Measurements from ENCODE around the gene HNRNPF. TPM values are rescaled to one million over a fixed set of nuclear protein-coding genes. Genes with fewer than 3 reads are reported as not detected.

HNRNPF gene
- total and polyA plus RNA-seq, 2 donors (not counting 3 experiments of a cell fraction or from before 2014, with no cell fraction given) = 144 to 230 TPM

DNA sequence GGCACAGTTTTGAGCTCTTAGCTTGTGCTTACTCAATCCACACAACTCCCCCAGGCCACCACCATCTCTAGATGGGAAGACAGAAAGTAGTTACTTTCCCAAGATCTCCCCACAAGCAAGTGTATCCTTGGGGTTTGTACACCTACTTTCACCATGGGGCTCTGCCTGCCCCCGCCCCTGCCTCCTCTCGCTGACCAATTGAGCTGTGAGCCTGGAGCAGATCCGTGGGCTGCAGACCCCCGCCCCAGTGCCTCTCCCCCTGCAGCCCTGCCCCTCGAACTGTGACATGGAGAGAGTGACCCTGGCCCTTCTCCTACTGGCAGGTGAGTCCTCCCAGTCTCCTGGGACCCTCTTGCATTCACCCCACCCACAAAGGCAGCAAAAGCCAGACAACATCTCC, 35.5 kb downstream of the HNRNPF start:
- DNase-seq (ENCODE audit: low read depth, low spot score) (no peak), FAIRE-seq (no peak)
- BruUV-seq (replicated peaks) = no TSS peak
- H3K27me3 ChIP-seq (ENCODE audit: control insufficient read depth in 2 of 2, insufficient read depth in 2 of 2, low read length in 2 of 2) = no peaks in the 10 kb centered on the region
- no peaks in the 10 kb centered on the region for H3K9me3 ChIP-seq (replicated peaks; ENCODE audit: control insufficient read depth, insufficient read depth, low read length)
- no peak overlapping the region for H2AFZ ChIP-seq (ENCODE audit: low read depth, low read length)
- no peak for TF ChIP-seq JUN (IDR thresholded peaks at IDR 0.05; ENCODE audit: borderline replicate concordance, insufficient read depth, insufficient read length, low read depth)
- intact Hi-C loops (cut with micrococcal nuclease) (no loop called here), dilution Hi-C loops (cut with MboI; ENCODE audit: extremely low pct_ligation_motif_present, low sequenced_read_pairs) (no loop called here)
- no peak overlapping the region for H3K27ac ChIP-seq (ENCODE audit: insufficient read depth, low read depth, low read length)
- H3K4me3 ChIP-seq (replicated peaks in 1 of 3; ENCODE audit: insufficient read depth in 1 of 3, low read depth in 1 of 3, low read length in 3 of 3) = no peak overlapping the region
- CTCF ChIA-PET = no interaction called here
- H3K4me2 ChIP-seq (ENCODE audit: insufficient read depth, low read length) = no peak overlapping the region
- POLR2A ChIA-PET = no interaction called here
- H3K36me3 ChIP-seq (ENCODE audit: control insufficient read depth in 2 of 2, extremely low read depth in 1 of 2, insufficient read depth in 2 of 2, low read length in 2 of 2) = no peaks in the 10 kb centered on the region
- H4K20me1 ChIP-seq (replicated peaks; ENCODE audit: control insufficient read depth, extremely low read depth, insufficient read depth, low read length) = no peaks in the 10 kb centered on the region
- H3K79me2 ChIP-seq (ENCODE audit: control insufficient read depth, insufficient read depth, low read length) = no peaks in the 10 kb centered on the region
- H3K4me1 ChIP-seq (ENCODE audit: control insufficient read depth, extremely low read depth, insufficient read depth, low read length) = no peaks in the 10 kb centered on the region
- no peak overlapping the region for H3K9ac ChIP-seq (replicated peaks; ENCODE audit: extremely low read depth, insufficient read depth, low read length)
- H3K9me1 ChIP-seq (replicated peaks; ENCODE audit: control insufficient read depth, extremely low read depth, insufficient read depth, low read length) = no peaks in the 10 kb centered on the region

DNA sequence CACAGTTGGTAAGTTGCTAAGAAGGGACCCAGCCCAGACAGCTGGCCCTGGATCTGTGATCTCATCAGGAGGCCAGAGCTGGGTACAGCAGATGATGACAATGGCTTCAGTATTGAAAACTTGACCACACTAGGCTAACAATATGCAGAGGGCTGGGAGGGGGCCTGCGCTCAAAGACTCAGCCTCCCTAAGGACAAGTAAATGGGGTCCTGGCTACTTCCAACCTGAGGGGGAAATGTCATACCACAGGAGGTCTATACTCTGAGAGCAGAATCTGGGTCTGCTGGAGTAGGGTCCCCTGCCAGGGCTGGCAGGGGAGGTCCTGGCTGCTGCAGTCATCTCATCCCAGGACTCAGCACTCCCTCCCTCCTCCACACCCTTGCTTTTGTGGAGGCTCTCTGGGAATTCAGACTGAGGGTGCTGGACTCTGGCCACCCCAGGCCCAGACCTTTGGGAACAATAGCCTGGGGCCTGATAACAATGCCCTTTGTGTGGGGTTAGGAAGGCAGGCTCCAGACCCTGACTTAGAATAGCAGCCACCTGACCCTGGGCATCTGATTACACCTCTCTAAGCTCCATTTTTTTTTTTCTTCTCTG, 36.1 kb downstream of the HNRNPF start:
- intact Hi-C loops (cut with micrococcal nuclease) (no loop called here), dilution Hi-C loops (cut with MboI; ENCODE audit: extremely low pct_ligation_motif_present, low sequenced_read_pairs) (no loop called here)
- TF ChIP-seq FOS (IDR thresholded peaks at IDR 0.05; ENCODE audit: borderline replicate concordance, insufficient read depth, low read length) (no peak), EZH2 (IDR thresholded peaks at IDR 0.05; ENCODE audit: borderline replicate concordance, low read depth, low read length, severe bottlenecking) (no peak), JUN (IDR thresholded peaks at IDR 0.05; ENCODE audit: borderline replicate concordance, insufficient read depth, insufficient read length, low read depth) (no peak)
- Histone ChIP-seq H3K36me3 (ENCODE audit: control insufficient read depth in 2 of 2, extremely low read depth in 1 of 2, insufficient read depth in 2 of 2, low read length in 2 of 2) (no peaks in the 10 kb centered on the region), H2AFZ (ENCODE audit: low read depth, low read length) (no peak overlapping the region), H3K9me1 (replicated peaks; ENCODE audit: control insufficient read depth, extremely low read depth, insufficient read depth, low read length) (no peaks in the 10 kb centered on the region), H3K27me3 (ENCODE audit: control insufficient read depth in 2 of 2, insufficient read depth in 2 of 2, low read length in 2 of 2) (no peaks in the 10 kb centered on the region), H3K9ac (replicated peaks; ENCODE audit: extremely low read depth, insufficient read depth, low read length) (no peak overlapping the region), H3K4me1 (ENCODE audit: control insufficient read depth, extremely low read depth, insufficient read depth, low read length) (no peaks in the 10 kb centered on the region), H3K79me2 (ENCODE audit: control insufficient read depth, insufficient read depth, low read length) (no peaks in the 10 kb centered on the region), H3K27ac (ENCODE audit: insufficient read depth, low read depth, low read length) (no peak overlapping the region), H4K20me1 (replicated peaks; ENCODE audit: control insufficient read depth, extremely low read depth, insufficient read depth, low read length) (no peaks in the 10 kb centered on the region), H3K9me3 (replicated peaks; ENCODE audit: control insufficient read depth, insufficient read depth, low read length) (no peaks in the 10 kb centered on the region), H3K4me2 (ENCODE audit: insufficient read depth, low read length) (no peak overlapping the region), H3K4me3 (replicated peaks in 1 of 3; ENCODE audit: insufficient read depth in 1 of 3, low read depth in 1 of 3, low read length in 3 of 3) (no peak overlapping the region)
- BruUV-seq (replicated peaks) = no TSS peak
- ChIA-PET CTCF (no interaction called here), POLR2A (no interaction called here)
- FAIRE-seq = no peak
- no peak for DNase-seq (ENCODE audit: low read depth, low spot score)
